HG02678 (cell line): ENCODE results near the gene POLA2.
A peak's percentile ranks its signal among the peaks of the same experiment; 100 is the strongest.
"Not testable (repeated sequence)": the region's sequence is repeated elsewhere in the genome, so short reads cannot be mapped to it uniquely, and the experiment has no call there.

Source experiments
- ATAC-seq: cut with Tn5 transposase; IDR thresholded peaks from one replicate; pipeline ENCODE4 v1.9.1; 2021; ENCODE audit warnings: mild to moderate bottlenecking, moderate library complexity; ENCODE audit not compliant: unreplicated experiment

POLA2 gene

GRCh38 chr11:65241134-65241533, 20.6 kb upstream of the POLA2 start:
- ATAC-seq = no peak

- ATAC-seq = no peak
These were observed 20.1 kb upstream of the POLA2 start for GRCh38 chr11:65241692-65242091.

- no peak for ATAC-seq
These were observed 19.4 kb upstream of the POLA2 start for GRCh38 chr11:65242389-65242788.

- no peak for ATAC-seq
These were observed 18.0 kb upstream of the POLA2 start for GRCh38 chr11:65243797-65244196.

GRCh38 chr11:65245046-65245445, 16.7 kb upstream of the POLA2 start:
- ATAC-seq = not testable (repeated sequence)

- ATAC-seq = no peak
These were observed 15.3 kb upstream of the POLA2 start for GRCh38 chr11:65246506-65246905.

- not testable (repeated sequence) for ATAC-seq
These were observed 13.5 kb upstream of the POLA2 start for GRCh38 chr11:65248184-65248710.

GRCh38 chr11:65251476-65251875, 10.3 kb upstream of the POLA2 start:
- ATAC-seq = no peak

GRCh38 chr11:65254724-65255123, 7.0 kb upstream of the POLA2 start:
- ATAC-seq = no peak

- no peak for ATAC-seq
These were observed 2.8 kb upstream of the POLA2 start for GRCh38 chr11:65258988-65259387.

- no peak for ATAC-seq
These were observed 1.5 kb upstream of the POLA2 start for GRCh38 chr11:65260302-65260701.

- peak; percentile 20 for ATAC-seq
These were observed 789 bp upstream of the POLA2 start for GRCh38 chr11:65260756-65261590.

GRCh38 chr11:65262381-65262680, 569 bp downstream of the POLA2 start:
- no peak for ATAC-seq

- ATAC-seq = no peak
These were observed 1.0 kb downstream of the POLA2 start for GRCh38 chr11:65262776-65263175.

GRCh38 chr11:65264747-65265146, 3.0 kb downstream of the POLA2 start:
- ATAC-seq = not testable (repeated sequence)

- ATAC-seq = no peak
These were observed 4.4 kb downstream of the POLA2 start for GRCh38 chr11:65266210-65266609.

GRCh38 chr11:65274735-65275682, 13.2 kb downstream of the POLA2 start:
- no peak for ATAC-seq

- ATAC-seq = no peak
These were observed 14.1 kb downstream of the POLA2 start for GRCh38 chr11:65275906-65276305.

- no peak for ATAC-seq
These were observed 16.0 kb downstream of the POLA2 start for GRCh38 chr11:65277631-65278277.

GRCh38 chr11:65278356-65278755, 16.6 kb downstream of the POLA2 start:
- ATAC-seq = no peak

GRCh38 chr11:65279279-65279678, 17.5 kb downstream of the POLA2 start:
- ATAC-seq = no peak
